ENCODE results near the gene IQSEC1. TPM values are rescaled to one million over a fixed set of nuclear protein-coding genes. Genes with fewer than 3 reads are reported as not detected.

The IQSEC1 gene
- total and polyA plus RNA-seq, 10 of the 15 experiments (the other 5 are each of a cell fraction or from before 2014, with no cell fraction given): 0.92 to 55.2 (median 8.5) TPM

GRCh38 chr3:13010780-13011572, 62.3 kb downstream of the IQSEC1 start:
- in situ Hi-C loops (cut with MboI) (no loop called here), intact Hi-C loops (cut with micrococcal nuclease; ENCODE audit: unreplicated experiment) (loop anchor here (2.0 to 10.0 kb wide), 2 partner anchors 36 to 444 kb away; no protein-coding TSS in a partner anchor)
- H3K4me2 ChIP-seq (ENCODE audit: control insufficient read depth, insufficient read depth): peak overlapping the region; percentile 82
- peak overlapping the region; percentile 46; the same call in 1 of the 2 replicates for H3K4me3 ChIP-seq
- BruUV-seq (replicated peaks): TSS peak; percentile 29
- ChIA-PET SMC1A (ENCODE audit: uncharacterized antibody, unreplicated experiment) (interaction anchor here (1.1 to 12.7 kb wide), 17 partner anchors 7 to 441 kb away, joined by 3 to 123 read pairs (median 4); no protein-coding TSS in a partner anchor), RAD21 (ENCODE audit: unreplicated experiment) (interaction anchor here (1.0 to 8.5 kb wide), 19 partner anchors 8 to 441 kb away, joined by 3 to 93 read pairs (median 5); no protein-coding TSS in a partner anchor), POLR2A (interaction anchor here (1.1 to 11.5 kb wide), 14 partner anchors 7 to 100 kb away, joined by 3 to 170 read pairs (median 5); no protein-coding TSS in a partner anchor), CTCF (interaction anchor here (0.7 to 7.8 kb wide), 13 partner anchors 9 to 170 kb away, joined by 3 to 57 read pairs (median 12); partner anchors contain the start of gene RPL32)
- ATAC-seq (no peak), DNase-seq (ENCODE audit: low read depth, low spot score) (no peak), FAIRE-seq (no peak)
- 0% methylated on average over 4 of the region's 4 CpGs for WGBS (ENCODE audit: insufficient coverage, insufficient replicate concordance, low lambda C conversion rate, missing lambda C conversion rate)
- peak overlapping the region; percentile 99 for H3K27ac ChIP-seq (ENCODE audit: control insufficient read depth, insufficient read depth)
- H2AFZ ChIP-seq (ENCODE audit: control insufficient read depth, low read depth, low read length): no peak overlapping the region
- peaks cover 0 to 2% of the 10 kb centered on the region in 2 experiments; a peak in 2 of 4 replicates for H3K36me3 ChIP-seq (ENCODE audit: control insufficient read depth in 2 of 2, insufficient read depth in 2 of 2, low read length in 1 of 2)
- peaks cover 93% of the 10 kb centered on the region for H3K79me2 ChIP-seq (ENCODE audit: control insufficient read depth, insufficient read depth, low read length)
- no peaks in the 10 kb centered on the region for H4K20me1 ChIP-seq (ENCODE audit: control insufficient read depth, insufficient read depth)
- no peaks in the 10 kb centered on the region for H3K9me3 ChIP-seq (replicated peaks; ENCODE audit: control insufficient read depth, insufficient read depth, low read length)
- H3K4me1 ChIP-seq (ENCODE audit: control insufficient read depth, insufficient read depth, low read length): peaks cover 96% of the 10 kb centered on the region
- H3K27me3 ChIP-seq (replicated peaks in 1 of 2; ENCODE audit: control insufficient read depth in 2 of 2, insufficient read depth in 2 of 2, low read length in 1 of 2): no peaks in the 10 kb centered on the region
- TF ChIP-seq ZSCAN29 (IDR thresholded peaks at IDR 0.05): peak; percentile 92
- no peak for TF ChIP-seq KLF5 (IDR thresholded peaks at IDR 0.05; ENCODE audit: partially characterized antibody)
- 0 out of 2 replicates have a peak, but pooled peaks have one; percentile 19 for TF ChIP-seq ZBTB40 (IDR thresholded peaks at IDR 0.05; ENCODE audit: borderline replicate concordance)
- H3K9ac ChIP-seq (ENCODE audit: control insufficient read depth, insufficient read depth, low read length): peak overlapping the region; percentile 93

Data from GM12878 (cell line).